ENCODE measurements around the gene PPP3CA.

DNA sequence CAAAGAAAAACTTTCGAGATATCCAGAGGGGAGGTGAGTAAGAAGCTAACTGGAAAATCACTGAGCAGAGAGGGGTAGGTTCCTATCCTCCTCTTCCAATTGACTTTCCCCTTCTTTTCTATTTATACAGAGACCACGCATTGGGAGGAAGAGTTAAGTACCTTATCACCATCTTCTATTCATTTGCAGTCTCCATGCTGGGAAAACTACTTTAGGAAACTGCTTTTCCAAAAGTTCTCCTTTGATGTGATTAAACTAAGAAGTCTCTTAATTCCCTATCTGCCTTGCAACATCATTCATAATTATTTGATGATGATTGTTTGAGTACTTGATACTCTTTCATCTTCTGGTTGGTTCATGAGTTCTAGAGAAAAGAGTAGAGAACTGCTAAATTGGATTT, 306.6 kb downstream of the PPP3CA start:
- TF ChIP-seq, protein P1, sequence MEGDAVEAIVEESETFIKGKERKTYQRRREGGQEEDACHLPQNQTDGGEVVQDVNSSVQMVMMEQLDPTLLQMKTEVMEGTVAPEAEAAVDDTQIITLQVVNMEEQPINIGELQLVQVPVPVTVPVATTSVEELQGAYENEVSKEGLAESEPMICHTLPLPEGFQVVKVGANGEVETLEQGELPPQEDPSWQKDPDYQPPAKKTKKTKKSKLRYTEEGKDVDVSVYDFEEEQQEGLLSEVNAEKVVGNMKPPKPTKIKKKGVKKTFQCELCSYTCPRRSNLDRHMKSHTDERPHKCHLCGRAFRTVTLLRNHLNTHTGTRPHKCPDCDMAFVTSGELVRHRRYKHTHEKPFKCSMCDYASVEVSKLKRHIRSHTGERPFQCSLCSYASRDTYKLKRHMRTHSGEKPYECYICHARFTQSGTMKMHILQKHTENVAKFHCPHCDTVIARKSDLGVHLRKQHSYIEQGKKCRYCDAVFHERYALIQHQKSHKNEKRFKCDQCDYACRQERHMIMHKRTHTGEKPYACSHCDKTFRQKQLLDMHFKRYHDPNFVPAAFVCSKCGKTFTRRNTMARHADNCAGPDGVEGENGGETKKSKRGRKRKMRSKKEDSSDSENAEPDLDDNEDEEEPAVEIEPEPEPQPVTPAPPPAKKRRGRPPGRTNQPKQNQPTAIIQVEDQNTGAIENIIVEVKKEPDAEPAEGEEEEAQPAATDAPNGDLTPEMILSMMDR (IDR thresholded peaks at IDR 0.05) = no peak
- no peak for TF ChIP-seq POLR2A (IDR thresholded peaks at IDR 0.05)

Data from Peyer's patch (tissue), 4 donors.